GM21515 (cell line): ENCODE measurements around the gene UBE2F.

Experiments used
- ATAC-seq: cut with Tn5 transposase; IDR thresholded peaks from one replicate; pipeline ENCODE4 v1.9.1; 2021; ENCODE audit not compliant: unreplicated experiment

The UBE2F gene

GRCh38 chr2:238069021-238069709 is 102.4 kb downstream of the UBE2F start:
- ATAC-seq: no peak

- ATAC-seq: no peak
These were observed 103.1 kb downstream of the UBE2F start for GRCh38 chr2:238069877-238070276.

GRCh38 chr2:238075397-238075796 is 108.6 kb downstream of the UBE2F start:
- no peak for ATAC-seq

GRCh38 chr2:238077292-238077691 is 110.5 kb downstream of the UBE2F start:
- no peak for ATAC-seq

- ATAC-seq: no peak
These were observed 113.1 kb downstream of the UBE2F start for GRCh38 chr2:238079874-238080327.

- no peak for ATAC-seq
These were observed 113.7 kb downstream of the UBE2F start for GRCh38 chr2:238080518-238080917.

- no peak for ATAC-seq
These were observed 114.3 kb downstream of the UBE2F start for GRCh38 chr2:238081150-238081549.

- ATAC-seq: no peak
These were observed 114.7 kb downstream of the UBE2F start for GRCh38 chr2:238081561-238081960.

GRCh38 chr2:238082151-238082550 is 115.3 kb downstream of the UBE2F start:
- ATAC-seq: no peak

GRCh38 chr2:238082827-238083226 is 116.0 kb downstream of the UBE2F start:
- ATAC-seq: no peak

GRCh38 chr2:238083919-238084318 is 117.1 kb downstream of the UBE2F start:
- no peak for ATAC-seq

GRCh38 chr2:238084761-238085160 is 117.9 kb downstream of the UBE2F start:
- ATAC-seq: no peak

- no peak for ATAC-seq
These were observed 119.1 kb downstream of the UBE2F start for GRCh38 chr2:238085899-238086298.

- no peak for ATAC-seq
These were observed 120.4 kb downstream of the UBE2F start for GRCh38 chr2:238087211-238087610.

GRCh38 chr2:238090887-238091286 is 124.1 kb downstream of the UBE2F start:
- no peak for ATAC-seq

- no peak for ATAC-seq
These were observed 124.7 kb downstream of the UBE2F start for GRCh38 chr2:238091436-238092060.
